Upper lobe of left lung (tissue), 6 donors: Measurements from ENCODE around the gene AASS. TPM values are rescaled to one million over a fixed set of nuclear protein-coding genes. Genes with fewer than 3 reads are reported as not detected.

ENCODE experiments used
- ATAC-seq, 2 donors: fragments of 200-7000 bp; cut with Tn5 transposase; one replicate each; pipeline ENCODE4 v1.9.1; 2022; ENCODE audit warnings: mild to moderate bottlenecking in 2 of 2, moderate library complexity in 2 of 2; ENCODE audit not compliant: low FRiP score in 2 of 2
- DNase-seq, 2 donors: peaks; one replicate each; pipeline ENCODE4 v3.0.0-alpha.2; 2019 to 2020
- H3K27ac ChIP-seq, 4 donors: fragments of 200-600 bp; sonication (generic); one replicate each; pipeline ENCODE4 v1.5.1; 2016 to 2019
- H3K27me3 ChIP-seq, 4 donors: fragments of 200-600 bp; sonication (generic); one replicate each; pipeline ENCODE4 v1.5.1; 2017 to 2019
- H3K36me3 ChIP-seq, 4 donors: fragments of 200-600 bp; sonication (generic); one replicate each; pipeline ENCODE4 v1.5.1; 2016 to 2019
- H3K4me1 ChIP-seq, 4 donors: fragments of 200-600 bp; sonication (generic); one replicate each; pipeline ENCODE4 v1.5.1; 2018 to 2019
- H3K4me3 ChIP-seq, 4 donors: fragments of 200-600 bp; sonication (generic); one replicate each; pipeline ENCODE4 v1.5.1; 2017 to 2019; ENCODE audit warnings: mild to moderate bottlenecking in 2 of 4, moderate library complexity in 1 of 4
- H3K9me3 ChIP-seq, 4 donors: fragments of 200-600 bp; sonication (generic); one replicate each; pipeline ENCODE4 v1.5.1; 2018 to 2019
- EP300 ChIP-seq, 4 donors: sonication (generic); formaldehyde crosslinking; IDR thresholded peaks; one replicate each; pipeline ENCODE4 v1.5.1; 2017; ENCODE audit warnings: antibody characterized with exemption in 4 of 4, control low read depth in 2 of 4
- POLR2A ChIP-seq, 4 donors: fragments of 450-650 bp; IDR thresholded peaks; one replicate each; pipeline ENCODE4 v1.5.1; 2016 to 2017; ENCODE audit warnings: antibody characterized with exemption in 4 of 4, mild to moderate bottlenecking in 2 of 4
- POLR2AphosphoS5 ChIP-seq, 2 donors: sonication (generic); formaldehyde crosslinking; IDR thresholded peaks; one replicate each; pipeline ENCODE4 v1.5.1; 2017; ENCODE audit warnings: antibody characterized with exemption in 2 of 2
- WGBS, 2 donors: methylation state at CpG; one replicate each; pipeline ENCODE4 v1.1.5; 2017 to 2018; 5-methylcytosine and 5-hydroxymethylcytosine counted together
- total RNA-seq, 6 donors: library from RNA; depleted of rRNA in 4 of 6; stranded (reverse); fragments of >200 nt in 4 of 6; gene quantifications; one replicate each; pipeline versions ENCODE4 v1.1.0 to v1.2.1, GENCODE V29; 2016 to 2021
- TF ChIP-seq, protein P1 (sequence below), 6 experiments: fragments of 450-650 bp in 4 of 6; fragments of 200-600 bp in 2 of 6; sonication (generic) in 2 of 6; IDR thresholded peaks; one replicate each; pipeline ENCODE4 v1.5.1; 2016 to 2019; ENCODE audit warnings: antibody characterized with exemption in 6 of 6
- donor health status: DM: no; HTN: no; CAD: no; lungs with moderate emphysema.
- donor health status: DM: no; HTN: yes; CAD: no; lungs with severe emphysema.

The AASS gene
- total RNA-seq, 6 donors from 2014 or later: 26.3 to 122 (median 42.8) TPM

DNA sequence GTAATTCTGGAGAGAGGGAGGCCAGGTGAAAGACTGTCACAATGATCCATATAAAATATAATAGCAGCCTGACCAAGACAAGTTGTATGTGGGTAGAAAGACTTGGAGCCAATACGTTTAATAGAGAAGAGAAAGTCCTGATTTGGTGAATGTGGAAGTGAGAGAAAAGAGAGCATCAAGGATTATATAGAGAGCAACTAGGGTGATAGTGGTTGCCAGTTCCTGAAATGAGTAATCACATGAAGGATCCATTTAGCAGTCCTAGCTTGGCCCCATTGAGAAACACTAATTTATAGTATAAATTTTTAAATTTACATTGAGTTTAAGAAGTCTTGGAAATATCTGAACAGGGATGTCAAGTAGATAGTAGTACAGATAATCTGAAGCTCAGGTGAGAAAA is 74.0 kb downstream of the AASS start:
- 61 to 67% methylated on average over 1 of the region's 1 CpG for WGBS, 2 donors
- Histone ChIP-seq H3K4me1 (no peaks in the 10 kb centered on the region), H3K36me3 (peaks cover 0 to 9% (median 0%) of the 10 kb centered on the region in 4 donors), H3K27ac (no peak overlapping the region), H3K9me3 (no peaks in the 10 kb centered on the region), H3K4me3 (no peak overlapping the region), H3K27me3 (no peaks in the 10 kb centered on the region)
- TF ChIP-seq, protein P1, sequence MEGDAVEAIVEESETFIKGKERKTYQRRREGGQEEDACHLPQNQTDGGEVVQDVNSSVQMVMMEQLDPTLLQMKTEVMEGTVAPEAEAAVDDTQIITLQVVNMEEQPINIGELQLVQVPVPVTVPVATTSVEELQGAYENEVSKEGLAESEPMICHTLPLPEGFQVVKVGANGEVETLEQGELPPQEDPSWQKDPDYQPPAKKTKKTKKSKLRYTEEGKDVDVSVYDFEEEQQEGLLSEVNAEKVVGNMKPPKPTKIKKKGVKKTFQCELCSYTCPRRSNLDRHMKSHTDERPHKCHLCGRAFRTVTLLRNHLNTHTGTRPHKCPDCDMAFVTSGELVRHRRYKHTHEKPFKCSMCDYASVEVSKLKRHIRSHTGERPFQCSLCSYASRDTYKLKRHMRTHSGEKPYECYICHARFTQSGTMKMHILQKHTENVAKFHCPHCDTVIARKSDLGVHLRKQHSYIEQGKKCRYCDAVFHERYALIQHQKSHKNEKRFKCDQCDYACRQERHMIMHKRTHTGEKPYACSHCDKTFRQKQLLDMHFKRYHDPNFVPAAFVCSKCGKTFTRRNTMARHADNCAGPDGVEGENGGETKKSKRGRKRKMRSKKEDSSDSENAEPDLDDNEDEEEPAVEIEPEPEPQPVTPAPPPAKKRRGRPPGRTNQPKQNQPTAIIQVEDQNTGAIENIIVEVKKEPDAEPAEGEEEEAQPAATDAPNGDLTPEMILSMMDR (IDR thresholded peaks at IDR 0.05): no peak
- TF ChIP-seq POLR2AphosphoS5 (IDR thresholded peaks at IDR 0.05) (no peak), POLR2A (IDR thresholded peaks at IDR 0.05) (no peak), EP300 (IDR thresholded peaks at IDR 0.05) (no peak)
- DNase-seq (no peak), ATAC-seq (no peak)

DNA sequence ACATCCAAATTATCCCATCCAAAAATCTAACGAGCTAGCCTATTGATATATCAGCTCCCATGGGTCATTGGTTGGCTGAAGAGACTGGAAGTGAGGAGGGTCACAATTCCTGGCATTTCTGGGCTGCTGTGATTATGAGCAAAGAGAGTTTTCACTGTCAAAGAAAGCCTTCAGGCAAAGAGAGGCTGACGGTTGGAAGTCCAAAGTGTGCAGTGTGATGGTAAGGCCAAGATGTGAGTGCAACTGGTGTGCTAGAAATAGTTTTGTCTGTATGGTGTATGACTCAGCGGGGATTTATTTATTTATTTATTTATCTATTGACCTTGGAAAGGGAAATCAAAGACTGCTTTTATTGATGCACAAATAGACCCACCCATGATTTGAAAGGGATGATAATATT is 75.0 kb downstream of the AASS start:
- Histone ChIP-seq H3K27me3 (no peaks in the 10 kb centered on the region), H3K36me3 (peaks cover 0 to 1% (median 0%) of the 10 kb centered on the region in 4 donors), H3K27ac (no peak overlapping the region), H3K9me3 (no peaks in the 10 kb centered on the region), H3K4me1 (no peaks in the 10 kb centered on the region), H3K4me3 (no peak overlapping the region)
- DNase-seq: no peak
- 75 to 85% methylated on average over 3 of the region's 3 CpGs for WGBS, 2 donors
- ATAC-seq: no peak
- TF ChIP-seq EP300 (IDR thresholded peaks at IDR 0.05) (no peak), POLR2AphosphoS5 (IDR thresholded peaks at IDR 0.05) (no peak), POLR2A (IDR thresholded peaks at IDR 0.05) (no peak)
- TF ChIP-seq, protein P1 (IDR thresholded peaks at IDR 0.05): no peak

DNA sequence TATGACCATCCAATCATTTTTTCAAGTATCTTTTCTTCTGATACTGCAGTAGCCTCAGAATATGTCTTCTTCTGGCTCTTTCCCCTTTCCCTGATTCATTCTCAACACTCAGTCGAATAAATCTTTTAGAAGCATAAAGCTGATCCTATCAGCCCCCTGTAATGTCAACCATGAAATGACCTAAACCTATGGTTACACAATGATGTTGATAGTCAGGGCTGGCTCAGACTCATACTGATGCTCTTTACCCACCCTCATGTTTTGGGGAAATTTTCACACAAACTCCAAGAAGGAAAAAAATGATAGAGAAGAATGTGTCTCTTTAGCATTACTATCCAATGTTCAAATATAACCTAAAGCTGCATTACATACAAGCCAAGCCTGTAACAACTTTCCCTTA is 76.0 kb downstream of the AASS start:
- 77 to 79% methylated on average over 1 of the region's 1 CpG for WGBS, 2 donors
- Histone ChIP-seq H3K27ac (no peak overlapping the region), H3K27me3 (no peaks in the 10 kb centered on the region), H3K9me3 (no peaks in the 10 kb centered on the region), H3K4me3 (no peak overlapping the region), H3K36me3 (no peaks in the 10 kb centered on the region), H3K4me1 (no peaks in the 10 kb centered on the region)
- ATAC-seq (no peak), DNase-seq (no peak)
- TF ChIP-seq EP300 (IDR thresholded peaks at IDR 0.05): no peak
- TF ChIP-seq, protein P1 (IDR thresholded peaks at IDR 0.05): no peak
- TF ChIP-seq POLR2AphosphoS5 (IDR thresholded peaks at IDR 0.05): no peak
- TF ChIP-seq POLR2A (IDR thresholded peaks at IDR 0.05): no peak

DNA sequence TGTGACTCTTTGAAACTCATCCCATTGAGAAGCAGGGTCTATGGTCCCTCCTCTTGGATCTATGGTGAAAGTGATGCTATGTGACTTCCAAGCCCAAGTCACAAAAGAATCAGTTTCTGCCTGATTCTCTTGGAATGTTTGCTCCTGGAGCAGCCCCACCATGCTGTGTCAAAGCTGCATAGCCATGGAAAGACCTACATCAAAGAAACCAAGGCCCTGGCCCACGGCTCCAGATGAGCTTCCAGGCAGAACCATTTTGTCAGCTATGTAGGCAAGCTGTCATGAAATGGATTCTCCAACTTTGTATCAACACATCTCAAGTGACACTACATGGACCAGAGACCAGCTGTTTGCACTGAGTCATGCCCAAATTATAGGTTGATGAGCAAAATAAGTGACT is 77.0 kb downstream of the AASS start:
- no peaks in the 10 kb centered on the region for H3K27me3 ChIP-seq
- 70 to 71% methylated on average over 1 of the region's 1 CpG for WGBS, 2 donors
- no peaks in the 10 kb centered on the region for H3K4me1 ChIP-seq
- H3K27ac ChIP-seq: no peak overlapping the region
- H3K4me3 ChIP-seq: no peak overlapping the region
- no peak for ATAC-seq
- H3K36me3 ChIP-seq: no peaks in the 10 kb centered on the region
- no peaks in the 10 kb centered on the region for H3K9me3 ChIP-seq
- TF ChIP-seq EP300 (IDR thresholded peaks at IDR 0.05) (no peak), POLR2AphosphoS5 (IDR thresholded peaks at IDR 0.05) (no peak), POLR2A (IDR thresholded peaks at IDR 0.05) (no peak)
- TF ChIP-seq, protein P1 (IDR thresholded peaks at IDR 0.05): no peak
- DNase-seq: no peak

DNA sequence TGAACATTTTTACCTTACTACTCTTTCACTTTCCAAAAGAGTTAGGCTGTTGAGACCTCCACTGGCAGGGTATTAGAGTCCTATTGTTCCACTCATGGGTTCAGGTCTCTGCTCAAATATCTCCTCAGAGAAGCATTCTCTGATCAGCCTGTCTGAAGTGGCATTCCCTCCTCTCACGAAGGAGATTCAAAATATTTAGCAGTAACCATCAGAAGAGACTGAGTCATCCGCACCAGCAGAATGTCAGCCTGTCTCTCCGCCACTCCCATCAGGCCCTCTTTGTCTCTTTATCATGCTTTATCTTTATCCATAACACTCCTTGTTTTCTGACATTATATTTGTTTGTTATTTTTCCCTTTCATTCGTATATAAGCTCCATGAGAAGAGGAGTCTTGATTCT is 79.1 kb downstream of the AASS start:
- TF ChIP-seq EP300 (IDR thresholded peaks at IDR 0.05) (no peak), POLR2AphosphoS5 (IDR thresholded peaks at IDR 0.05) (no peak), POLR2A (IDR thresholded peaks at IDR 0.05) (no peak)
- TF ChIP-seq, protein P1 (IDR thresholded peaks at IDR 0.05): no peak
- no peak overlapping the region for H3K4me3 ChIP-seq
- H3K36me3 ChIP-seq: no peaks in the 10 kb centered on the region
- no peak for DNase-seq
- WGBS, 2 donors: 79 to 81% methylated on average over 4 of the region's 4 CpGs
- no peaks in the 10 kb centered on the region for H3K9me3 ChIP-seq
- no peaks in the 10 kb centered on the region for H3K4me1 ChIP-seq
- no peak overlapping the region for H3K27ac ChIP-seq
- no peaks in the 10 kb centered on the region for H3K27me3 ChIP-seq
- ATAC-seq: no peak
